Renal cortex interstitium (tissue), 11 donors: ENCODE measurements around the gene DCC. TPM values are rescaled to one million over a fixed set of nuclear protein-coding genes. Genes with fewer than 3 reads are reported as not detected.

Source experiments
- DNase-seq, 11 donors: peaks; one replicate each; pipeline ENCODE4 v3.0.0-alpha.2; 2013; ENCODE audit warnings: low read depth in 9 of 11, low spot score in 4 of 11; ENCODE audit errors: extremely low read depth in 1 of 11
- polyA plus RNA-seq, 3 donors: library from polyadenylated mRNA; unstranded; fragments of 120-200 nt; gene quantifications; one replicate each; pipeline ENCODE4 v1.2.1, GENCODE V29; 2013; ENCODE audit not compliant: insufficient read length in 3 of 3

Gene DCC
- polyA plus RNA-seq, 3 donors: 7.4 to 8.2 (median 7.4) TPM

DNA sequence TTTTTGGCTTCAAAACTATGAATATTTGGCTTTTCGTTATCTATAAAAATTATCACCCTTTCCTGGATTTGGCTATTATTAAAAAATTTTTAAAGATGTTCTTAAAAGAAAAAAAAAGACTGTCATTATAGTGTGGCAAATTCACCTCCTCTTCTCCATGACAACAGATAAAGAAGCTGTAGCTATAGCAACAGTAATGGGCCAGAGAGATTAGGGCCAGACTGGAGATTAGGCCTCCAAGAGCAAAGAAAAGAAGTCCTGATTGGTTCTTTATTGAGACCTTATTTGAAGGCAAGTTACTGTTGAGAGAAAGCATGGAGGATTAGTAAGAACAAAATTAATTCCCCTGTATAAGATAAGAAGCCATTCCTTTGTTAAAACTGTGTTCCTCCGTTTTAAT is 812.5 kb downstream of the DCC start:
- no peak for DNase-seq

DNA sequence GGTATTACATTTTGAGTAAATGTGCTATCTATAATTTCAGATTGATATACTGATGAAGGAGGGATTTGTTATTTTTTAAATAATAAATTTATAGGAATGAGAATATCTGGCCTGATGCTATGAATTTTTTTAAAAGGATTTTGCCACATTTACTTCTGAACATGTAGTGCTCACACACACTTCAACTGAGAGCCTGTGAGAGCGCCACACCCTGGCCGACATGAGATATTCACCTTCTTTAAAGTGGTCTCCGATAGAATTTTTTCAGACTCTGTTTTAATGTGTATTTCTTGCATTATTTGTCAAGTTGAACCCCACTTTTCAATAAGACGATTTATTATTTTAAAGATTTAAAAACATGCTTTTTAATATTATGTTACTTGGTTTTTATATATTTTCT is 813.3 kb downstream of the DCC start:
- no peak for DNase-seq

DNA sequence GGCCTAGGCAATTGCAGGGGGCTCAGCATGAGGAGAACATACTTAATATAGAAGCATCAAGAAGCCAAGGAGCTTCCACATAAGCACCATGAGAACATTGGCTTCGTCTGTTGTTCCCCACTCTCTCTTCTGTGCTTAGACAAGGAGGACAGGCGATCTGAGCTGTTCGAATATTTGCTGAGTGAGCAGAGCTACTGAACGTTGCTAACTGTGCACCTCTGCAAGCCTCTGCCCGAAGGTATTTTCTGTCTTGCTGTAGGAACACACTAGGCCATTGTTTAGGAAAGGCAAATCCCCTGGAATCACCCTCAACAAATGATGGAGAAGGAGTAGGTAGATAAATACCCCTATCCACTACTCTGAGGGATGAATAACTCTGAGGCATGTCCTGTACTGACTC is 813.8 kb downstream of the DCC start:
- DNase-seq: no peak

DNA sequence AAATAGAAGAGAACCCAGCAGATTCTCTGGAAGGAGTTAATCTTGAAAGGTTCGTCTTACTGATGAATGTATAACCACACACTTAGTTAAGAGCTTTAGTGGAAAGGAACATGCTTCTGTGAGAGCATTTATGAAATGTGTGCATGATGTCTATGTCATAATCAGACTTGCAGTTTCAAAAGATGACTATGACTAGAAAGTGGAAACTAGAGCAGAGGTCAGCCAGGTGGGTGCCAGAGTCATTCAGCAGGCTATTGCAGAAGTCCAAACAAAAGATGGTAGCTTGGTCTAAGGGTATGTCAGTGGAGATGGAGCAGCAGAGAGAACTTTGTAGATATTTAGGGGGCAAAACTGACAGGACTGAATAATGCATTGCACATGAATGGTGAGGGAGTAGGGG is 825.8 kb downstream of the DCC start:
- DNase-seq: no peak

DNA sequence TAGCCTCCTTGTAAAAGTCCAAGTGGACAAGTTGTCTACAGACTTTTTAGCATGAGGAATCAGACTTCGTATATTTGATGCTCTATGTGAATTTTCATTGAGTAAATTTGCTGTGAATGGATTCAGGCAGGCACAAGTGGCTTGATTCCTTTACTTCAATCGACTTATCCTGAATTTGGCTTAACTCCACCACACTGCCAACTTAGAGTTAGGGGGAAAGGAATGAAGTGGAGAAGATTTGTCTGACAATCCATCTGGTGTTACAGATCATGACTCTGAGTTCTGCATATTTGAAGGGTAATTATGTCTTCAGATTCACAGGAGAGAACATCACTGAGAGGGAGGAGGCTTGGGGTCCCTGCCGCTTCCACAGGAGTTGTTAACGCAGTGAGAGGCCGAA is 829.3 kb downstream of the DCC start:
- DNase-seq: no peak

DNA sequence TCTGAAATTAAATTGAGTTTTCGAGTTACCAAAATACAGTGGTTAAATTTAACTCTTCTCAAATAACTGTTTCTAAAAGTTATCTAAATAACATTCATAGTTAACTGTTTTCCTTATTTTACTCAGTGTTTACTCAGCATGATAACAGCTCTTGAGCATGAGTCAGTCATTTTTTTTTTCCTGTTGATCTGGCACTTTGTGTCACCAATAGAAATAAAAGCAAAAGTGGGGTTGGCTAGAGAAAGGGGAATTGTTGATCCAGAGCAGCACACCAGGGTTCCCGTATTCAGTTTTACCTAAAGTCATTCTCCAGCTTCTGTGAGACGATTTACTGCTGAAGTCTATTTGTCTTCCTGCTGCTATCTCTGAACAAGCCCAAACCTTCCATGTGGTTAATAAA is 851.6 kb downstream of the DCC start:
- no peak for DNase-seq

DNA sequence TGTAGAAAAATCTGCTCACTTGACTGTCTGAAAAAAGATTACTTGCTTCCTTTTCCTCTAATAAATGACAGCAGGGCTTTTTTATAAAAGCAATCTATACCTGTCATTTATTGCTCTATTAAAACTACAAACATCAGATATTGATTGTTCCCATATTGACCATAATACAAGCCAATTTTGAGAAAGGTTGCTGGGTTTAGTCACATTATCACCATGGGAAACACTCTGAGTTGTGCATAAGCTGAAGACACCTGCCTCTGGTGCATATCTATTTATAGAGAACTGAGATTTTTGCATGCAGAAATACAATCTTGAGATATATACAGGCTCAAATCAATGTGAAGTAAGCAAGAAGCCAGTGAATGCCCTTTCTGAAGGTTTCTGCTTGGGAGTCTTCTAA is 853.9 kb downstream of the DCC start:
- DNase-seq: no peak

DNA sequence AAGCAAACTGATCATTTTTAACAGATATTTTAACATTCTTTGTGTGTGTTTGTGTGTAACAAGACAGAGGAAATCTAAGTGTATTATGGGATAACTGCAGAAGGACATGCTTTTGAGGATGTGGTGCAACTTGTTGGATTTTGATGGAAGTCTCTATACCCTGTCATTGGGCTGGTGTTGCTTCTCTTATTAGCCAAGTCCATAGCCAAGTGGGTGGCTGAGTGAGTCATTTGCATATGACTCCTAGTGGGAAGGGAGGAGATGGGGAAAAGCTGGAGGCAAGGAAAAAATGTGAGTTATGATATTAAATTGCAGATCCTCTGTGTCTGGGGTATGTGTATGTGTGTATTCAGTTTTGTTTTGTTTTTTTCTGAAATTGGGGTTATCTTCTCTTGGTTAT is 879.9 kb downstream of the DCC start:
- no peak for DNase-seq

DNA sequence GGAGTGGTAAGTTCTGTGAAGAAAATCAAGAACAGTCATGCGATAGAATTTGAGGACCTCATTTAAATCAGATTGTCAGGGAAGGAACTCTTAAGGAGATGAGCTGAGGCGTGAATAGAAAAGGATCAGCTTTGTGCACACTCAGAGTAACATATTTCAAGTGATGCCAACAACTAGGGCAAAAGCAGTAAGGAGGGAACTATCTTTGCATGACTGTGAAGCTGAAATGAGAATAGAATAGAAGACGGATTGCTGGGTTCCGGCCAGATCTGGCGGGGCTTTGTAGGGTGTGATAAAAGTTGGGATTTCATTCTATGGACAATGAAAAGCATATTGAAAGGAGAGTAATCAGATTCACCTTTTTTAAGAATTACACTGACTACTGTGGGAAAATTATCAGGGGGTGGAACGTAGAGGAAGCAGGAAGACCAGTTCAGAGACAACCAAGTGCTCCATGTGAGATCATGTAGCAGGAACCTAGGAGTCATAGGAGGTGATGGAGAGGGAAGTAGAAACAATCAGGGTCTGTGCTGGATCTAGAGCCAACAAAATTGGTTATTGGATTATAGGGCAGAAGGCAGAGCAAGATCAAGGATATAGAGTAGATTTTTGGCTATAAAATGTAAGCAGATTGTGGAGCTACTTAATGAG is 884.3 kb downstream of the DCC start:
- no peak for DNase-seq

DNA sequence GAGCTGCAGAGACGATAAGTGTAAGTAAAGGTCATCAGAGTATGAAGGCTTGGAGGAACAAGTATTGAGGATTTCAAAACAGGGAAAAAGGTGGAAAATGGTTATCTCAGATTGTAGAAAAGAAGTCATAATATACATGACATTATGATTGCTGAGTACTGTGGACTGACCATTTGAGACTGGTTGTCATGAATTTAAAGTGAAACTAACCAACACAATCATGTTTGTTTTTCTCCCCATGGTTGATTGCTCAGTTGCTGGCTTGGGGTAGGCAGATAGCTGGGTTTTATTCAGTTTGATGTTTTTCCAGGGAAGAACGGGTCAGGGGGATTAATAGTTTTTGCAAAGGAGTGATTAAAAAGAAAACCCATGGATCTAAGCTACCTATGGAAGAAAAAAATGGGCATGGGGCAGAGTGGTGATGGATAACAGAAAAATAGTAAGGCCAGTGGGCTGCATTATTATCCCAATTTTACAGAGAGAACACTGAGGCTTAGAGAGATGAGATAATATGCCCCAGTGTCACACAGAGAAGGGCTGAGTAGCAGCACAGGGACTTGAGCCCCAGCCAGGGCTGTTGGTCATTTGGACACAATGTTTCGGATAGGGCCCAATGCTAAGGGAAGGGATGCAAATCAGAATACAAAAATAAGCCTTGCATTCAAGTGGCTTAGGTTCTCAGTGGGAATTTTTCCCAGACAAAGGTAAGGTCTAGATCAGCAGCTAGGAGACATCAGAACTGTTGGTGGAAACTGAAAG is 885.7 kb downstream of the DCC start:
- no peak for DNase-seq

DNA sequence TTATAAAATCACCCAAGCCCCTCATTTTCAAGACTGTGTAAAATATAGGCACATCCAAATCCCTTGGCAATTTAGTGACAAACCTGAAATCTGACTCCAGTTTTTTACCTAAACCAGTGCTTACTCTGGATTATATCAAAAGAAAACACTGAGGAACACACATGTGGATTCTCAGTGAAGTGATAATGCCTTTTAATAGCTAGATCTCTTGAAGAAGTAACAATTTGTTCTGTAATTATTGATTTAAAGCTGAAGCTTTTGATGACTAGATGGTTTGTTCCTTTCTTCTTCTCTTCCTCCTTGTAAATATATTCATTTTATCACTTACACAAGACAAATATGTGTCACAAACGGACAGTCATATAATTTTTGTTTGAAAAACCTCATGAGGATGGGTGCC is 894.6 kb downstream of the DCC start:
- no peak for DNase-seq

DNA sequence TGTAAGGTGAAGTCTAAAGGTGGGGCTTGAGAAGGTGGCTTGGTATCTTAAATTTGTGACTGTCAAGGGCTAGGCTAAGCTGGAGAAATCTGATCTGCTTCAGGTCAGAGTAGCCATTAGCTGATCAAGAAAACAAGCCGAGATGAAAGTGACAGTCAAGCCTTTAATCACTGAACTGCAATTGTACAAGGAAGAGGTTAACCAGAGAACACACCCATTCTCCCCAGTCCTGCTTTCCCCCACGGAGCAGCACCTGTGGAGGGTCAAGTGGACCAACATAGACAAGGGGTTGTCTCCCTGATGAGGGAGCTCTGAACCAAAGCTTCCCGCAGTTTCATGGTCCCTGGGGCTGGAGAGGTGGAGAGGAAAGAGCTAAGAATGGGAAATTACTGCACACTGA is 901.2 kb downstream of the DCC start:
- DNase-seq: peak in 7 of 11 donors; percentile 3 to 43 (median 9)

DNA sequence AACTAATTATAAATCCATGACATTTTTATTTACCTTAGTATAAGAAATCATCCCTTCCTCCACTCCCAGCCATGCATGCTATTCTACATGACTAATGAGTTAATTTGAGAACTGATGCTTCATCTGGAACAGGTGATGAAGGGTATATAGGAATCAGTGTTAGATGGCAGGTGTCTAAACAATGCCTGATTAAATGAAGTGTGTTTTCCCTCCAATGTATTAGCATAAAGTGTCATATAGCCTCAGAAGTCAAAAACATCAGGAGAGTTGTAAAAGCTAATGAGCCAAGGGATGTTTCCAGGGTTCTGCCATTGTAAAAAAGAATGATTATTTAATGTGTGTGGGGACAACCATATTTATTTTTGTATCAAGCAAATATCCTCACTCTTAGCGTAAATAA is 913.8 kb downstream of the DCC start:
- DNase-seq: peak in 6 of 11 donors; percentile 6 to 52 (median 12)

DNA sequence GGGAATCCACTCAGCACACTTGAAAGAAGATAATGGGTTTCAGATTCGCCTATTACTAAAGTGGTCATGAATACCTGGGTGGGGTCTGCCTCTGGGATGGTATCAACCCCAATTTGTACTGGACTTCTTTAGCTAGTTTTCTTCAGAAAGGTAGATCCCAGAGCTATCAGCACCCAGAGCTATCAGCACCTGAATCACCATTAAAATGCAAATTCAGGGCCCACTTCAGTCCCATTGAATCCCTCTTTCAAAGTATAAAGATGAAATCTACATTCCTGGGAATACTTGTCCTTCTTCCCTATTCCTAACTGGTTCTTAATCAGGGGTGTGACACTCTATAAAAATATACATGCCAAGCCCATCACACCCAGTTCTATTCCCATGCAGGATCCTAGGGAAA is 914.3 kb downstream of the DCC start:
- no peak for DNase-seq

DNA sequence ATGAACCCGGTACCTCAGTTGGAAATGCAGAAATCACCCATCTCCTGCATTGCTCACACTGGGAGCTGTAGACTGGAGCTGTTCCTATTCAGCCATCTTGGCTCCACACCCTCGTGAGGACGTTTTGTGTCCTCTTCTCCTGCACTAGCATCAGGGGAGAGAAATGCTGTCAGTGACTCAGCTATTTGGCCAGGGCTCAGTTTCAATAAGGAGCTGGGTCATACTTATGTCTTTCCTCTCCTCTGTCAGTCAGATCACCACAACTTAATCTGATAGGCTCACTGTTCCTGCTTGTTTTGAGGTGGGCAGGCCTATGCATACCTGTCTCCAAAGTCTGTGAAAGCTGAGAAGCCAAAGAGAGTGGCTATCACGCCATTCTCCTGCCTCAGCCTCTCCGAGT is 921.2 kb downstream of the DCC start:
- no peak for DNase-seq

DNA sequence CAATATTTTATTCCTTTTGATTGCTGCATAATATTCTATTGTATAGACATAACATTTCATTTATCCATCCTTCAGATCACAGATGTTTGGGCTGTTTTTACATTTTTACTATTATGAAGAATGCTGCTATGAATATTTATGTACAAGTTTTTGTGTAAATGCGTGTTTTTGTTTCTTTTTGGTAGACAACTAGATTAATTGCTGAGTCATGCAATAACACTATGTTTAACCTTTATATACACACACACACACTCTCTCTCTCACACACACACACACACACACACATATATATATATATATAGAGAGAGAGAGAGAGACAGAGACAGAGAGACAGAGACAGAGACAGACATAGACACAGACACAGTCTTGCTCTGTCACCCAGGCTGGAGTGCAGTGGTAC is 926.9 kb downstream of the DCC start:
- no peak for DNase-seq

DNA sequence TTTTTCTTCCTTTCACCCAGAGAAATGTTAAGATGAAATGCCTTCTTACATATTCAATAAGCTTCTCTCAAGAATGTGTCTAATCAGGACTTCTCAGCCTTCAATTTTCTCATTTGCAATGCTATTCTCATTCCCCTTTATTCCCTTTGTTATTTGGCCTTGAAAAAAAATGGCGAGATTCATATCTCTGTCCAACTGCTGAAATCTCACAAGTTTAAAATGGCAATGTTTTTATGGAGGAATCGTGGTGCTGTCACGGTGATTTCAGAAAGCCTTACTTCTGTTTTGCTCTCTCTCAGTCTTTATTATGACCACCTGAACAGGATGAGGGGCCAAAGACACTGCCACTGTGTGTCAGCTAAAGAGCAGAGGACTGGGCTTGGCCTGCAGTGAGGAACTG is 928.5 kb downstream of the DCC start:
- peak in 3 of 11 donors; percentile 3 to 8 (median 8) for DNase-seq

DNA sequence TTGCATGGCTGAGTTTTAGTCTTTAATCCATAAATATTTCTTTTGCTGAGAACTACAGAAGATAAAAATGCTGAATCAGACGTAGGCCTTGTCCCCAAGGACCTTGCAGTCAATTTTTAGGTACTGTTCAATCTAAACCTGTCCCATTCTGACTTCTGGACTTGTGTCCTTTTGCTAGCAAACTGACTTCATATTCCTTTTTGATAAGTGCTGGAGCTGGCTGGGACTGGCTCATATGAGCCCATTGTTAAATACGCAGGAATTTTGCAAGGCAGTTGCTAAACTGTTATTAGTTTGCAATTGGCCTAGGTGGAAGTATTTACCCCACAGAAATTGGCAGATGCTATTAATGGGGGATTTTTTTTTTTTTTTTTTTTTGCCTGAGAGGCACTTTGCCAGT is 941.4 kb downstream of the DCC start:
- DNase-seq: no peak

DNA sequence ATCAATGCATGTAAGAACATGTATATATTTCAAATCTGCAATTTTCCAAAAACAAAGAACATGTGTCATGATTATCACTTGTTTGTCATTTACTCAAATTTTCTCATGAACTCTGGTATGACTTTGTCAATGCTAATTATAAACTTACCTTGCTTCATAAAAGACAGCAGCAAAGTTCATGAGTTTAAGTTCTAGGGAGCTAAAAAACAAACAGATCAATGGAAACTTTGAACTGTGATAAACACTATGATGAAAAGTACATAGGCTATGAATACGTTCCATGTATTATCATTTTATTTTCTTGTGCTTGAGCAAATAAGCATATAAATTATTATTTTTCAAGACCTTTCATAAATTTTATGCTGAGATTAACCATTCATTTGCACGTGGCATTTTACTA is 943.7 kb downstream of the DCC start:
- DNase-seq: no peak

DNA sequence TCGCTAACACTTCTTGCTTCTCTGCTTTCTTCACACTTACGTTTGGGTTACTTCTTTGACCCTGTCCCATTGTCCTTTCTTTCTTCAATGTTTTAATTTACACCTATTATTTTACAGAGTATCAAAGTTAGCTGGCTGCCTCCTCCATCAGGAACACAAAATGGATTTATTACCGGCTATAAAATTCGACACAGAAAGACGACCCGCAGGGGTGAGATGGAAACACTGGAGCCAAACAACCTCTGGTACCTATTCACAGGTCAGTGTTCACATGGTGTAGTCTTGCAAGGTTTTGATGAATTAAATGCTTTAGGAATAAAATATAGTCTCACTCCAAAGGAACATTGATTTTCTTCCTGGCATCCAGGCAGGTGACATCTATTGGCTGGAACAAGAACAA is 965.5 kb downstream of the DCC start:
- peak in 8 of 11 donors; percentile 6 to 47 (median 27) for DNase-seq

DNA sequence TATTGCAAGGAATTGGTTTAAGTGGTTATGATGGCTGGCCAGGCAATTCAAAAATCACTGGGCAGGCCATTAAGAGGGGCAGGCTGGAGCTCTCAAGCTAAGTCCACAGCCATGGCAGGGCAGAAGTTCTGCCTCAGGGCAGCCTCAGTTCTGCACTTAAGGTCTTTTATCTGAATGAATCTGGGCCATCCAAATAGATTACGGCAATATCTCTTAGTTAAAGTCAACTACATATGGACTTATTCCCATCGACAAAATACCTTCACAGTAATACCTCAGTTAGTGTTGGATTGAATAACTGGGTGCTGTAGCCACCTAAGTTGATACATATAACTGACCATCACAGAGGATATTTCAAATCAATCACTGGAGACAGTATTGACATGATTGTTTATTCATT is 979.6 kb downstream of the DCC start:
- no peak for DNase-seq
